ENCODE measurements around the gene MVB12A.

GRCh38 chr19:17401628-17402027 lies 18.2 kb upstream of the MVB12A start:
- TF ChIP-seq CEBPB (IDR thresholded peaks at IDR 0.05; ENCODE audit: low read depth, low read length) (no peak), RFX5 (IDR thresholded peaks at IDR 0.05; ENCODE audit: borderline replicate concordance, low read depth, low read length) (no peak), CBX5 (IDR thresholded peaks at IDR 0.05; ENCODE audit: low read depth, low read length) (no peak), CHD1 (IDR thresholded peaks at IDR 0.05; ENCODE audit: low read depth, low read length) (no peak), ZNF274 (IDR thresholded peaks at IDR 0.05; ENCODE audit: borderline replicate concordance, extremely low read depth, low read length) (no peak), CTCF (IDR thresholded peaks at IDR 0.05; ENCODE audit: control extremely low read depth in 1 of 3, insufficient read depth in 1 of 3, low read depth in 1 of 3, low read length in 3 of 3) (no peak), TEAD4 (IDR thresholded peaks at IDR 0.05; ENCODE audit: low read depth, low read length) (no peak), EGR1 (IDR thresholded peaks at IDR 0.05; ENCODE audit: borderline replicate concordance, low read depth, low read length) (no peak), GABPA (IDR thresholded peaks at IDR 0.05; ENCODE audit: borderline replicate concordance, insufficient read depth, low read length) (no peak), POLR2A (IDR thresholded peaks at IDR 0.05; ENCODE audit: control extremely low read depth in 1 of 2, low read depth in 2 of 2, low read length in 2 of 2) (no peak), CHD2 (IDR thresholded peaks at IDR 0.05; ENCODE audit: low read length) (no peak), MAFK (IDR thresholded peaks at IDR 0.05; ENCODE audit: low read depth, low read length) (no peak), USF2 (IDR thresholded peaks at IDR 0.05; ENCODE audit: low read length) (no peak), HDAC6 (IDR thresholded peaks at IDR 0.05; ENCODE audit: low read depth, low read length) (no peak)
